Adrenal gland (tissue), 12 donors: ENCODE measurements around the gene SPG7. TPM values are rescaled to one million over a fixed set of nuclear protein-coding genes. Genes with fewer than 3 reads are reported as not detected.

ENCODE experiments used
- DNase-seq, 7 donors: peaks; one replicate each; pipeline ENCODE4 v3.0.0-alpha.2; 2019 to 2020
- H3K27ac ChIP-seq, 5 donors: fragments of 200-600 bp; sonication (generic) in 4 of 5; 1 replicate in 3 of 5; 2 replicates in 2 of 5; pipeline versions ENCODE4 v1.5.1 to v1.8.0; 2016 to 2020; ENCODE audit warnings: mild to moderate bottlenecking in 1 of 5
- H3K27me3 ChIP-seq: fragments of 200-600 bp; 2 replicates; pipeline ENCODE4 v1.8.0; 2021
- H3K36me3 ChIP-seq, 2 donors: fragments of 200-600 bp; replicated peaks in 1 of 2; 1 replicate in 1 of 2; 2 replicates in 1 of 2; pipeline versions ENCODE4 v1.5.1 to v1.8.0; 2018 to 2022
- H3K4me1 ChIP-seq, 2 donors: fragments of 200-600 bp; replicated peaks in 1 of 2; 1 replicate in 1 of 2; 2 replicates in 1 of 2; pipeline versions ENCODE4 v1.5.1 to v1.8.0; 2018 to 2021
- H3K4me3 ChIP-seq, 4 donors: fragments of 200-600 bp; sonication (generic) in 3 of 4; one replicate each; pipeline ENCODE4 v1.5.1; 2016 to 2018
- H3K9me3 ChIP-seq, 3 donors: fragments of 200-600 bp; sonication (generic) in 1 of 3; replicated peaks in 1 of 3; 1 replicate in 2 of 3; 2 replicates in 1 of 3; pipeline versions ENCODE4 v1.5.1 to v1.8.0; 2016 to 2021
- CTCF ChIP-seq, 6 experiments: fragments of 450-650 bp in 4 of 6; fragments of 200-600 bp in 2 of 6; sonication (generic) in 1 of 6; IDR thresholded peaks; 1 replicate in 5 of 6; 2 replicates in 1 of 6; pipeline versions ENCODE4 v1.5.1 to v1.8.0; 2016 to 2021; ENCODE audit warnings: antibody characterized with exemption in 6 of 6, mild to moderate bottlenecking in 2 of 6, moderate library complexity in 1 of 6
- POLR2A ChIP-seq, 2 donors: fragments of 450-650 bp; IDR thresholded peaks; one replicate each; pipeline ENCODE4 v1.6.1; 2017; ENCODE audit warnings: antibody characterized with exemption in 2 of 2, mild to moderate bottlenecking in 2 of 2, moderate library complexity in 1 of 2
- WGBS, 4 donors: extraction: QIAGEN DNeasy Blood & Tissue Kit in 2 of 4; methylation state at CpG; one replicate each; pipeline versions ENCODE4 v1.1.5 to v1.1.7; 2013 to 2017; 5-methylcytosine and 5-hydroxymethylcytosine counted together
- intact Hi-C, 2 donors: fragments of 100-400 bp; cut with DNase I; formaldehyde crosslinking; loops; one replicate each; pipeline versions ENCODE4 v1.14.1 to v1.15.0; 2022 to 2023
- polyA plus RNA-seq, 3 donors: library from polyadenylated mRNA; stranded (reverse); fragments of 200-250 nt in 2 of 3; fragments of 350-450 nt in 1 of 3; fragmentation: Illumina TruSeq in 1 of 3; extraction: RNeasy Lipid Tissue Mini Kit (QIAGEN cat#74804) in 1 of 3; gene quantifications; one replicate each; pipeline ENCODE4 v1.2.3, GENCODE V29; 2013 to 2014
- total RNA-seq, 9 donors: library from RNA; depleted of rRNA in 4 of 9; stranded (reverse); fragments of >200 nt in 4 of 9; fragments of 120-200 nt in 1 of 9; fragmentation: NEBNext Ultra II Directional in 1 of 9; extraction: Animal tissue kit (Norgen Biotek cat#: 25700) in 1 of 9; gene quantifications; one replicate each; pipeline versions ENCODE4 v1.1.0 to v1.2.4, GENCODE V29; 2013 to 2023
- donor health status: healthy with polysubstance abuse.
- donor health status: Bipolar disorder and iron deficiency.
- donor health status: DM: yes; HTN: yes; CAD: no.
- donor health status: DM: no; HTN: no; CAD: no.
- donor health status: DM: no; HTN: no; CAD: no.
- donor health status: DM: yes; HTN: yes; CAD: no.

SPG7 gene
- total and polyA plus RNA-seq, 12 donors: 57.1 to 250 (median 142) TPM

GRCh38 chr16:89504091-89504490 is 4.1 kb upstream of the SPG7 start:
- H3K27ac ChIP-seq: no peak overlapping the region
- intact Hi-C loops: loop anchor here (10.0 kb wide), 2 partner anchors 179 to 259 kb away; no protein-coding TSS in a partner anchor
- H3K27me3 ChIP-seq: no peaks in the 10 kb centered on the region
- TF ChIP-seq CTCF (IDR thresholded peaks at IDR 0.05): no peak
- TF ChIP-seq POLR2A (IDR thresholded peaks at IDR 0.05): no peak
- H3K4me1 ChIP-seq: peaks cover 16 to 30% of the 10 kb centered on the region in 2 donors
- WGBS, 4 donors: 69 to 81% (median 79%) methylated on average over 7 of the region's 7 CpGs
- no peaks in the 10 kb centered on the region for H3K9me3 ChIP-seq
- H3K36me3 ChIP-seq: no peaks in the 10 kb centered on the region
- no peak for DNase-seq
- H3K4me3 ChIP-seq: no peak overlapping the region

GRCh38 chr16:89505204-89506112 is 2.7 kb upstream of the SPG7 start:
- H3K9me3 ChIP-seq: no peaks in the 10 kb centered on the region
- H3K27me3 ChIP-seq: no peaks in the 10 kb centered on the region
- H3K4me1 ChIP-seq: peaks cover 20 to 40% of the 10 kb centered on the region in 2 donors
- peak; percentile 89 to 98 (median 96) for DNase-seq
- H3K36me3 ChIP-seq: peaks cover 0 to under 1% of the 10 kb centered on the region in 2 donors
- peak overlapping the region; percentile 77 to 96 (median 79) for H3K27ac ChIP-seq
- 21 to 24% (median 23%) methylated on average over 19 to 20 of the region's 20 CpGs for WGBS, 4 donors
- intact Hi-C loops: loop anchor here (5.0 to 10.0 kb wide), 3 partner anchors 173 to 261 kb away; no protein-coding TSS in a partner anchor
- H3K4me3 ChIP-seq: peak overlapping the region in 1 of 4 donors; percentile 28
- TF ChIP-seq POLR2A (IDR thresholded peaks at IDR 0.05) (peak in 1 of 2 donors; percentile 78), CTCF (IDR thresholded peaks at IDR 0.05) (no peak)

GRCh38 chr16:89506113-89506504 is 2.1 kb upstream of the SPG7 start:
- intact Hi-C loops: loop anchor here (5.0 to 10.0 kb wide), 3 partner anchors 174 to 261 kb away; no protein-coding TSS in a partner anchor
- H3K27ac ChIP-seq: peak overlapping the region; percentile 42 to 96 (median 77)
- 59 to 71% (median 63%) methylated on average over 4 of the region's 4 CpGs for WGBS, 4 donors

GRCh38 chr16:89506791-89507191 is 1.4 kb upstream of the SPG7 start:
- peaks cover 20 to 40% of the 10 kb centered on the region in 2 donors for H3K4me1 ChIP-seq
- DNase-seq: no peak
- peaks cover 0 to 14% of the 10 kb centered on the region in 2 donors for H3K36me3 ChIP-seq
- intact Hi-C loops: loop anchor here (5.0 to 10.0 kb wide), 3 partner anchors 174 to 262 kb away; no protein-coding TSS in a partner anchor
- 41 to 50% (median 45%) methylated on average over 15 of the region's 15 CpGs for WGBS, 4 donors
- no peak for TF ChIP-seq CTCF (IDR thresholded peaks at IDR 0.05)
- no peak for TF ChIP-seq POLR2A (IDR thresholded peaks at IDR 0.05)
- H3K9me3 ChIP-seq: no peaks in the 10 kb centered on the region
- peak overlapping the region in 1 of 4 donors; percentile 94 for H3K4me3 ChIP-seq
- peak overlapping the region in 4 of 5 donors; percentile 90 to 96 (median 94) for H3K27ac ChIP-seq
- no peaks in the 10 kb centered on the region for H3K27me3 ChIP-seq

More at GRCh38 chr16:89506113-89506504, 2.1 kb upstream of the SPG7 start:
- no peaks in the 10 kb centered on the region for H3K9me3 ChIP-seq
- H3K4me1 ChIP-seq: peaks cover 20 to 40% of the 10 kb centered on the region in 2 donors
- DNase-seq: peak in 2 of 7 donors; percentile 34 to 42
- peak overlapping the region in 1 of 4 donors; percentile 28 for H3K4me3 ChIP-seq
- peaks cover 0 to 7% of the 10 kb centered on the region in 2 donors for H3K36me3 ChIP-seq
- TF ChIP-seq POLR2A (IDR thresholded peaks at IDR 0.05): no peak
- H3K27me3 ChIP-seq: no peaks in the 10 kb centered on the region
